ENCODE data around the gene JMJD8.

JMJD8 gene

DNA sequence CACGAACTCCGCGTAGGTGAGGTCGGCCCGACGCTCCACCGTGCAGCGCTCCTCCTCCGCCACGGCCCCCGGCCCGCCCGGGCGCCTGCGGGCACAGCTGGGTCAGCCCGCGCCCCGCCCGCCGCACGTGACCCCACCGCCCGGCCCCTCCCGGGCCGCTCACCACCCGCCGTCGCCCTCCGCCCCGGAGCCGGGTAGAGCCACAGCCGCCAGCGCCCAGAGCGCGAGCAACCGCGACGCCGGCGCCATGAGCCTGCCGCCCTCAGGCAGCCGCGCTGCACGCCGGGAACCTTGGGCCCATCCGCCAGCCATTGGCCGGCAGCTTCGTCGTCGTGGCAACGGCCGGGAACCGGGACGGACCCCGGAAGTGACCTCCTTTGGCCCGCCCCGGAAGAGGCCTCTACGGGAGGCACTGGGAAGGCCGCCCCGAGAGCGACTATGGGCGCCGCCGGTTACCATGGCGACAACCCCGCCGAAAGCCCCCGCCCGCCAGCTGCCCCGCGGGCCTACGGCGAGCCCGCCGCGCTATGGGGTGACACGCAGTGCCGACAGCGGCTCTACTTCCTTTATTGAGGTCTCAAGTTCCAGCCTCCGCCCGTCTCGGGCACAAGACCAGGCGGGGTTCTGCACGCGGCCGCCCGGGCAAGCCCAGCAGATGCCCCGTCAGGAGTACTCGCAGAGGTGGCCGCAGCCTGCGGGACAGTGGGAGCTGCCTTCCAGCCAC is at the start of gene JMJD8:
JMJD8 (minus strand) TSS at position 264 of the 724 bp plus-strand sequence; CDS start at position 249, 15 bp downstream.
- DNase-seq = peak; percentile 97

- no peak for DNase-seq
Observed at GRCh38 chr16:733382-734207, 49.5 kb upstream of the JMJD8 start.

GRCh38 chr16:732936-733335 is 48.8 kb upstream of the JMJD8 start:
- no peak for DNase-seq

DNA sequence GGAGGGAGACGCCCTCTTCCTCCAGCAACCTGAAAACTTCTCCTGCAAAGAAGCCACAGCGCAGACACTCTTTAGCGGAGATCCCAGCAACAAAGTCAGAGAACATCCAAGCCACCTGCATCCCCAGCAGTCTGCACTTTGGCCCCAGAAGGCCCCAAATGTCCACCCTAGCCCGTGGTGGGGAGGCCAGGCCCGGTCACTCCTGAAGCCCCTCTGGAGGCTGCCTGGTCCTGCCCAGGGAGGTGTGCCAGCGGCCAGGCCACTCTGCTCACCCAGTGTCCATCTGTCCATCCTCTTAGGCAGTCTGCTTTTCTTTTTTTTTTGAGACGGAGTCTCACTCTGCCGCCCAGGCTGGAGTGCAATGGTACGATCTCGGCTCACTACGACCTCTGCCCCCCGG is 48.2 kb upstream of the JMJD8 start:
- DNase-seq = no peak

DNA sequence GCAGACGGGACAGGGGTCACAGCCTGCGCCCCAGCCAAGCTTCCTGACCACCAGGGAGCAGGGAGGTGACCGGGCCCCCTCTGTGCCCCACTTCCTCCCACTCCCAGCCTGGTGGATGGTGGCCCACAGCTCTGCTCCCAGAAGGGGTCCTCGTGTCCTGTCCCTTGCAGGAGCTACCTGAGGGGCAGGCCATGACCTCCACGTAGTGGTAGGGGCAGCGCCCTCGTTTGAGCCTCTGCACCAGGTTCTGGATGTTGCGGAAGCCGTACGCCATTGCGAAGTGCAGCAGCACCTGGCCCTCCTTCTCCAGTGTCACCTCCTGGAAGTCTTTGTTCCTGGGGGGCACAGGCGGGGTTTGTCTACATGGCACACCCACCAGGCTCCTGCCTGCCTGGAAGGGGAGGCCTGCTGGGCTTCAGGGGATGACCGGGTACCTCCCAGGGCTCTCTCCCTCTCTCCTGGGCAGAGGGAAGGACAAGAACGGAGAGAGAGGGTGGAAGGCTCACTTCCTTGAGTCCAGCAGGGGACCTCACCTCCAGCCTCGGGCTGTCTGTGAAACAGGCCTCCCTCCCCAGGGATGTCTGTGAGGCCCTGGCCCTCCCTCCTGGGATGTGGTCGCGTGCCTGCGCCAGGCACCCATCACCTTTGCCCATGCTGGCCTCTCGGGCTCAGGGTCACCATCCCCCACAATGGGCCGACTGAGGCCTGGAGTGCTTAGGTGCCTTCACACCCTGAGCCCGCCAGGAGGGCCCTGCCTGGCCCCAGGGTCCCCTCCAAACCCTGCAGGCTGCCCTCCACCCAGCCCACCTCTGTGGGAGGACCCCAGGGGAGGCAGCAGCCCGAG is 46.8 kb upstream of the JMJD8 start:
- DNase-seq = no peak

DNA sequence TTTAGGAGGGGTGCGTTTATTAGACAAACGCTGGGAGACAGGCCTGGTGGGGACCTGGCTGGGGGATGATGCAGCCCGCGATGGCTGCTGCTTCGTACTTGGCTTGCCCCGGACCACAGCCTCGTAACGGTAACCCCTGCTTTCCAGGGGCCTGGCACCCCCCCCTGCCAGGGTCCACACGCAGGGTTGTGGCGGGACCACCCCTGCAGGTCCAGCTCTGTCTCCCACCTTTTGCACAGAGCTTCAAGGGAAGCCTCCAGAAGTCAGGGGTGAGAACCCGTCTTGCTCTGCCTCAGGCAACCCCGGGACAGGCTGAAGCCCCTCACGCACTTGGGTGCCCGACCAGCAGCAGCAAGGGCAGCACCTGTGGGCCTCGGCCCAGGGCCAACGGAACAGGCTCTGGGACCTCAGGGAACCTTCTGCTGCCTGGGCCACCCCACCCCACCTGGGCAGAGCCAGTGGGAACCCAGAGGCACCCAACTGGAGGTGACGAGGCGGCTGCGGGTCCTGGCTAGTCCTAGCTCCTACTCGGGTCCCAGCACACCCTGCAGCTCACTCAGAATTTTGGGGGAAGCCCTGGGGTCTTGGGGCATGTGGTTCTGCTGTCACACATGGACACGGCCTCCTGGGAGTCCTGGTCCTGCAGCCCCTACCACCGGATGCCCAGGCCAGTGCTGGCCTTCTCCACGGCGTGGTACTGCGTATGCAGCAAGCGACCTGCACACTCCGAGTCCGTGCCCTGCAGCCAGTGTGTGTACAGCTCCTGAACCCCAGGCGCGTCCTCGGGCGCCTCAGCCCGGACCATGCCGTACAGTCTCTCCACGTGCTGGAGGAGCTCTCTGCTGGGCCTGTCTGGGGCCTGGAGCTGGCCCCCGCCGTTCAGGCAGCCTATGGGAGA is 45.9 kb upstream of the JMJD8 start:
- no peak for DNase-seq

GRCh38 chr16:728890-729744 is 45.0 kb upstream of the JMJD8 start:
- DNase-seq = no peak

DNA sequence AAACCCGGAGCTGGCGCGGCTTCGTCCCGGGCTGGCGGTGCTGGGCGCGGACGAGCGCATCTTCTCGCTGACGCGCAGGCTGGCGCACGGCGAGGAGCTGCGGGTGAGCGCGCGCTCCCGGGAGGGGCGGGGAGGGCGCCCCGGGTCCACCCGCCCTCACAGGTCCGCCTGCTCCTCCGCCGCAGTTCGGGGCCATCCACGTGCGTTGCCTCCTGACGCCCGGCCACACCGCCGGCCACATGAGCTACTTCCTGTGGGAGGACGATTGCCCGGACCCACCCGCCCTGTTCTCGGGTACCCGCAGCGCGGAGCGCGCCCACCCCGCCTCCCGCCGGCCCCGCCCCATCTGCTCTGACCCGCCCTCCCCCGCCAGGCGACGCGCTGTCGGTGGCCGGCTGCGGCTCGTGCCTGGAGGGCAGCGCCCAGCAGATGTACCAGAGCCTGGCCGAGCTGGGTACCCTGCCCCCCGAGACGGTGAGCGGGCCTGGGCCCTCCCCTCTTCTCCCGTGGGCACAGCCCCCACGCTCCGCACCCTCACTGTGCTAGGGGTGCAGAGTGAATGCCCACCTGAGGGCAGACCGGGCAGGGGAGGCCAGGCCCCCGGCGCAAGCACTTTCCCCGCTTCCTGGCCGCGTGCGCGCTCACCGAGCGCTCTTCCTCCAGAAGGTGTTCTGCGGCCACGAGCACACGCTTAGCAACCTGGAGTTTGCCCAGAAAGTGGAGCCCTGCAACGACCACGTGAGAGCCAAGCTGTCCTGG is 44.2 kb upstream of the JMJD8 start:
- DNase-seq = peak; percentile 70

GRCh38 chr16:727291-727977 is 43.3 kb upstream of the JMJD8 start:
- peak; percentile 52 for DNase-seq

- DNase-seq = peak; percentile 67
Observed at GRCh38 chr16:726438-727290, 42.5 kb upstream of the JMJD8 start, which contains the start of the genes CCDC78 and HAGHL. TSS of gene CCDC78 (minus strand) at chr16:726443. CDS start at chr16:726367, 76 bp downstream. TSS of gene HAGHL (plus strand) at chr16:727106. CDS start at chr16:727510, 404 bp downstream.

- no peak for DNase-seq
Observed at GRCh38 chr16:726188-726437, 42.0 kb upstream of the JMJD8 start.

- no peak for DNase-seq
Observed at GRCh38 chr16:725463-726187, 41.5 kb upstream of the JMJD8 start.

DNA sequence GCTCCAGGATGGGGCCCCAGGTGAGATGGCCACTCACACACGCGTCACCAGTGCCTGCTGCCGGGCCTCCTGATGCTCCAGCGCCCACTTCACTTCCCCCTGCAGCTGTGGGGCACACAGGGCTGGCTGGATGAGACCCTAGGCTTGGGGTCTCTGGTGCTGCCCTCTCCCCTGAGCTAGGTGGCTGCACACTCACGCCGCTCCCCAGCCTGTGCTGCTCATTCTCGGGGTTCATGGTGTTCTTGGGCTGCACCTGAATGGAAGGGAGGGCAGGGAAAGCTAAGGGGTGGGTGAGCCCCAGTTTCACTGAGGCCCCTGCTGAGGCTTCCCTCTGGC is 40.9 kb upstream of the JMJD8 start:
- DNase-seq = no peak

GRCh38 chr16:724188-725040 is 40.3 kb upstream of the JMJD8 start:
- peak; percentile 1 for DNase-seq

DNA sequence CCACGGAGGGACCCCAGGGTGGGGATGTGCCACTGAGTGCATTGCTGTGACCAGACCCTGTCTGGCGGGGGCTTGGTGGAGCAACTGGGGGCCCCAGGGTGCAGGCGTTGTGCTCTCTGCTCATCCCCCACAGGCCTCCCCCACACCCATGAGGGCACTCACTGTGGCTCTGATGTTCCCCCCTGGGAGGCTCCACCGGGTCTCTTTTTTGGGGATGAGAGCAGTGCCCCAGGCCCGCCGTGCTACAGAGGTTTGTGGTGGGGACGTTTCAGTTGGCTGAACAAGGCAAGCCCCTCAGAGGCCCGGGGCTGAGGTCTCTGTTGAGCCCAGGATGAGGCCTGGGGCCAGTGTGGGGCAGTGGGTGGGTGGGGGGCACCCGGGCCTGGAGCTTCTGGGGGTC is 39.6 kb upstream of the JMJD8 start:
- DNase-seq = no peak

DNA sequence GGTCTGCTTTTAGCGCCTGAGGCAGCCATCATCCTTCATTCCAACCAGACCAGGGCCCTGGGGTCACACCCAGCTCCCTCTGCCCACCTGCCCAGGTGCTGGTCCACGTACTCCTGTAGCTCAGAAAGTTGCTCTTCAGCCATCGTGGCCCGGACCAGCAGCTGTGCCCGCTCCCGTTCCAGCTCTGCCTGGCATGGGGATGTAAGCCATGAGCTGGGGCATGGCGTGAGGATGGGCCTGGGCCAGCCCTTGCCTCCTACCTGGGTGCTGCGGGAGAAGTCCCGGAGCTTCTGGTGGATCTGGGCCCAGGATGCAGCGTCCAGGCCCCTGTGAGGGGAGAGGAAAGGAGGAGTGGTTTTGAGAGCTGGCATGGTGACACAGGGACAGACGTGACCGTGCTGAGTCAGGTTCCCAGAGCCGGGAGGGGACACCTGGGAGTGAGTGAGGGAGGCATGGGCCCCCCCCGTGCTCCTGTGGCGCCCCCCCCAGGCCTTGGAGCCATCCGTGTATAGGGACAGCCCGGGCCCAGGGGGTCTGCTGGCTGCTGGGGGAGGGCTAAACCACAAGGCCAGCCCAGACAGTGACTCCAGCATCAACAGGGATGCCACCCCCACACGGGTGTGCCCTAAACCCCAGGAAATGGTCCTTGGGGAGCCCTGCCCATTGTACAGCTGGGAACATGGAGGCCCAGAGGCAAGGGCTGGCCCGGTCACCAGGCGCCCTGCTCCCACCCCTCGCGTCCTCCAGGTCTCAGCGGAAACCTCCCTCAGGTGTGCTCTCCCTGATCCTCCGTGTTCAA is 38.9 kb upstream of the JMJD8 start:
- peak; percentile 1 for DNase-seq

All from eye (tissue), 1 donor.